NCI-H460 (cell line): ENCODE results near the gene POU6F2. TPM values are rescaled to one million over a fixed set of nuclear protein-coding genes. Genes with fewer than 3 reads are reported as not detected.

Experiments
- DNase-seq: peaks from one replicate; pipeline ENCODE4 v3.0.0-alpha.2; 2016; ENCODE audit warnings: low read depth; ENCODE audit errors: extremely low read depth
- total RNA-seq: library from RNA; depleted of rRNA; stranded (reverse); fragments of >200 nt; shearing (Covaris generic); gene quantifications from 2 replicates; pipeline ENCODE4 v1.2.3, GENCODE V29; 2014

Gene POU6F2
- total RNA-seq, 1 experiment from 2014 or later = not detected

- no peak for DNase-seq
These were observed 269.9 kb downstream of the POU6F2 start for GRCh38 chr7:39247576-39247975.

DNA sequence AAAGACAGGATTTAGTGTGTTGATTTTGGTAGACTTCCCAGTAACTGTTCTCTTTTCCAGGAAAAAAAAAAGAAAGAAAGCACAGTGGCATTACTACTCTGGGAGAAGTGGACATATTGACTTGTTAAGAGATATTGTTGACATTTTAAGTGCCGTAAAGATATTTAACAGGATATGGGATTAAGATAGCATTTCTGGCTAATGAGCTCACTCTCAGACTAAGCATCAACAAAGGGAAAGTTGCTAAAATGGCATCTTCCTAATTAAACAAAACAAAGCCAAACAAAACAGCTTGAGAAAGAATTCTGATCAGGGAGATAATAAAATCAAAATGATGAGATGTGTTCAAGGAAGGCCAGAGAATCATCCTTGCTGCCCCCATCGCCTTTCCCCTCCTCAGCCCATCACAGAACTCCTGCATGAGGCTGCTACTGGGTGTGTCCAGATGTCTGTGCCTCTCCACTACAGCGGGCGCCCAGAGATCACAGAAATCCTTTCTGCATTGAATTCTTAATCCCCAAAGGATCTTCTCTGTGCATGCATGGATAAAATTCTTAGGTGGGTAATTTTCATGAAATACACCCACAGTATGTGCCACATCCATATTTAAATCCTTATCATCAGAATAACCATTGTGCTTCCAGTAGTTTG lies 270.5 kb downstream of the POU6F2 start:
- DNase-seq = no peak

DNA sequence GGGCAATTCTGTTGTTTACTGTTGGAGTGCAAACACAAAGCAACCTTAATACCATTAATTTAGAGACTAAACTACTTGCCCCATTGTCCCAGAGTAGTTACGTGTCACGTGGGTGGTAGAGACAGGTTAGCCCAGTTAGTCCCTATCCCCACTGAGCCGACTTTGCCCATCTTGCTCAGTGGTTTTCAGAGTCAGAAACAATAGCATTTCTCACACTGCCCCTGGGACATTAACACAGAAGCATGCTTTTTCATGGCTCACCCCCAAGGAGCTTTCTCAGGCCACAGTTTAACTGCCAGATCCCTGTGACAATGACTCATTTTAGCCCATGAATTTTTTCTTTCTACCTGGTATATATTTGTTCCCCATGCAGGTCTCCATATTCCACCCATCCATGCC lies 271.0 kb downstream of the POU6F2 start:
- no peak for DNase-seq

DNA sequence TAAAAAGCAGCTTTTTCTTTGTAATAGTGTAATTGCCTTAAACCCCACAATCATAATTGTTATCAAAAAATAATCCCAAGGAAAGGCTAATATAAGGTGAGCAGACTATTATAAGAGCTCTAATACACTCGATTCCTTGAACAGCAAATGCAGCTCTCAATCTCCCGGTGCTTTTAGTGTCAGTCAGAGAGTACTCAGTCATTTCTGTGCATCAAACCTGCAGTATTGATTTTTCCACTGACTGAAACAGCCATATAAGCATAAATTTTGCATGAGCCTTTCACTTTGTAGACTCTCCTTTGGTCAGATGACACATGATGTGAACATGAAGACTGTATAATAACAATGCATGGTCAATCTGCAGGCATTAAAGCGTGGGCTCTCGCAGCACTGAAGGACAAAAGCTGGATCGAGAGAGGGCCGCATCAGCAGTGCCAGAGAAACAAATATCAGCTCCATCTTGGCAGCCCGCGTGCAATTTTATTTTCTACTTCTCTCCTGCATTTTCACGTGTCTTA lies 272.0 kb downstream of the POU6F2 start:
- no peak for DNase-seq

DNA sequence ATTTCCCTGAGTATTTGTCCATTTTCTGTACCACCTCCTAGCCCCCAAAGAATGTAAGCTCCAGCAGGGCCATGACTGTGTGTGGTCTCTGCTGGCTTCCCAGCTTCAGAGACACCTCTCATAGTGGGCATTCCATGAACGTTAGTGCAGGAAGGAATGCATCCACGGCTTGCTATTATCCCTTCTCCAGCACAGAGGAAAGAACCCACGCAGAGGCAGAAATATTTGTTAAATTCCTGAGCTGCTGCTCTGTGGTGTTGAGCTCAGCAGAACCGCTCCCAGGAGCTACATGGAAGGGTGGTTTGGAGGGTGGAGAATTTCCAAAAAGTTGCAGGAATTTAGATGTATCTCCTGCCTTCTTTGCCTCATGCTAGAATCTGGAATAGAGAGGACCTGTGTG lies 275.2 kb downstream of the POU6F2 start:
- no peak for DNase-seq

DNA sequence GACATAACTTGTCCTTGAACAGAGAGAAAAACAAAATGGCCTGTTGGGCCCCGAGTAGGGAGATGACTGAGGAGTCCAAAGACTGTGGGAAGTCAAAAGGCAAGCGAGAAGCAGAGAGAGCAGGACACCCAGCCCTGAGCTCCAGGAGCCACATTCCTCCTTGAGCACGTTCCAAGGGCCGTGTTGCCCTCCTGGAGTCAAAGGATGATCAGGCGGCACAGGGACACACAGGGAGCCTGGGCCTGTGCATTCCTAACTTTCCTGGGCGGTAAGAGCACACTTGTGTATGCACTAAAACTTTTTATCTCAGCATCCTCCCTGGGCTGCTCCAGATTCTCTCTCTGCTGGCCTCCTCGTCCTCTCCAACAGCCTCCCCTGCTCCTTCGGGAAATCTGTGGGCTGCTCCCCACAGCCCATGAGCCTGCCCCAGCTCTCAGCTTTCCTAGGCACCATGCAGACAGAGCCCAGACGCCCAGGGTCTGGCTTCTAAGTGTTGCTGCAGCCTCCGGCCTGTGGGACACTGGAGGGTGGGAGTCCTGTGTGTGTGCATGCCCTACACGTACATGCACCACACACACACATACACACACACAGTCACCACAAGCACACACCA lies 281.8 kb downstream of the POU6F2 start:
- no peak for DNase-seq

GRCh38 chr7:39260279-39260844 lies 282.7 kb downstream of the POU6F2 start:
- DNase-seq = no peak

DNA sequence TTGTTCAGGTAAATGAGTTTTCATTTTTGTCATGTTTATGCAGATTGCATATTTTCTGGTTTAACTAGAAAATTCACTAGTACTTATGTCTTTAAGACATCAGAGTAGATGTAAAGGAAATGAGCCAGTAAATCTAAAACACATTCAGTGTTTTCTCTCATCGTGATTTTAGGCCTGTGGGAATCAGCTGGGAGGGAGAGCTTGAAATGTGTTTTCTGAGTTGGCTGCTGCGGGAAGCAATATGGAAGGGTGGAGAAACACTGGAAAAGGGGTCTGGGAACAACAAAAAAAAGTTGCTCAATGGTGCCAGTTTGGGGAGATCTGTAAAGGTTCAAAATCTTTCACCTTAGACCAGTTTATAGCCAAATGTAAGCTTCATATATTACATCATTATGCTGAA lies 284.1 kb downstream of the POU6F2 start:
- DNase-seq = no peak

- DNase-seq = no peak
These were observed 288.2 kb downstream of the POU6F2 start for GRCh38 chr7:39265641-39266591.

- no peak for DNase-seq
These were observed 291.3 kb downstream of the POU6F2 start for GRCh38 chr7:39269034-39269433.

- DNase-seq = no peak
These were observed 292.3 kb downstream of the POU6F2 start for GRCh38 chr7:39270018-39270417.

DNA sequence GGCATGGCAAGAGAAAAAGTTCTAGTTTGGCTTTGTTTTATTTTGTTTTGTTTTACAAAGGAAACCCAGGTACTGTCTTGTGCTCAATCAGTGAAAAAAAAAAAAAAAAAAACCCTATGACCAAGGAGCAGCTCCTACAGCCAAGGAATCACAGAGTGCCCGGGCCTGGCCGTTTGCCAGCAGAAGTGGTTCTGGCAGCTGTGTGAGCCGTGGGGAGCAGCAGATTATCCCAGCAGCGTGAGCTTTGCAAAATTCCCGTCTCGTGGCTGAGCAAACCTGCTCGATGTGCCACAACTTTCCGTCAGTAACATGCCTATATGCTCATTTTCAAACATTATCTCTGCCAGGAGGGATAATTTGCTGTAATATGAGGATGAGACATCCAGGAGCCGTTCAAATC lies 293.7 kb downstream of the POU6F2 start:
- no peak for DNase-seq

- DNase-seq = no peak
These were observed 294.4 kb downstream of the POU6F2 start for GRCh38 chr7:39272111-39272510.

DNA sequence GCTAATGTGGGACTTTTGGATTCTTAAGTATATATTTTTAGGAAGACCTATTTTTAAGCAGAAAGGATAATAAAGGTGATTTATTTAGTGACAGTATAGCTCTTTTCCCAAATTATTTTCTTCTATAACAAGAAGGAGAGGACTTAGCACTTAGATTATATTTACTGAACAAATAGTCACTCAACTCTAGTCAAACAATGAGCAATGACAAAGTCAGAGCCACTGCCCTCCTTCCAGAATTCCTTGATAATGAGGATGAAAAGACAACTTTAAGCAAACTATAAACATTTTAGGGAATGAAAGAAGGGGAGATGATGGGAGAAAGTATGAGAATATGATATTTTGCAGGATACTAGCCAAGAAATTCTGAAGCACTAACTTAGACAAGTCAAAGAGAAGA lies 295.0 kb downstream of the POU6F2 start:
- no peak for DNase-seq

- no peak for DNase-seq
These were observed 302.6 kb downstream of the POU6F2 start for GRCh38 chr7:39280337-39280736.

- no peak for DNase-seq
These were observed 307.5 kb downstream of the POU6F2 start for GRCh38 chr7:39285256-39285655.

DNA sequence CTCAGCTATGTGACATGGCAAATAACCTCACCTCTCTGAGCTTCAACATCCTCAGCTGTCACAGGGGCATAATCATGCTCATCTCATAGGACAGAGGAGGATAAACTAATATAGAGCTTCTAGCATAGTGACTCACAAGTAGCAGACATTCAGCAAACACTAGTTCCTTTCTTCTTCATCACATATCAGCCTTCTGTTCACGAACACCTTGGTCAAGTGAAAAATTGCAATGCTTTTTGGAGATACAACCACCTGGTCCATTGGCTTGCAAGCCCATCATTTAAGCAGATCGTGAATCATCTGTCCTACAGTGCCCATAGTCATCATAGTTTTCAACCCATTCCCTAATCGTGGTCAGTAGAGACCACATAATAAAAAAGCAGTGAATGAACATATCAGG lies 310.6 kb downstream of the POU6F2 start:
- no peak for DNase-seq

DNA sequence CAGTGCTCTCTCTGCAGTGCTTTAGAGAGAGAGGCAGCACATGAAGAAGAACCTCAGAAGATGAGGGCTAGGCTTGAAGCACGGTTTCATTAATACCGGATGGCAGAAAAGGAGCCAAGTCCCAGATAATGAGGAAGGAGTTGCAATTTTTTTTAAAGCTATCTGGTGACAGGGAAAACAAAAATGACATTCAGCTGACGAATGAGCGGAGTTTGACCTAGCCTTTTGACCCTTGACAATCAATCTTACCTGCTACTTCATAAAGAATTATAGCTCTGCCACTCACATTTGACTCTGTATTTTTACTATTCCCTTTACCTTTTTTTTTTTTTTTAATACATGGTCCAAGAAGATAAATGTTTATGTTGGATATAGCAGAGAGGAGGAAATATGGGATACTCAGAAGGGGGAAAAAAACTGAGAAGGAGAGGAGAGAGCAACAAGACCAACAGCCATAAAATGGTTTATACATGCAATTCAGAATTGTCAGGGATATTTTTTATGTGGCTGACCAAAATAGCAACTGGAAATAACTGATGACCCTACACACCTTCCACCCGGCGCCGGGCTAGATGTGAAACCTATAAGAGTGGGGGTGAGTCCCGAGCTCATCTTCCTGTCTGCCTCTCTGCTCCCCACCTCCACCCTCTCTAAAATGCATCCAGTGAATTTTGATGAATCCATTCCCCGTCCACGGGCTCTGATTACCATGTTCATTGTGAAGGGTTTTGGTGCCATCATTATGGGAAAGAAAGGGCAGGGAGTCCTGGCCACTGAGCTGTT lies 314.1 kb downstream of the POU6F2 start:
- no peak for DNase-seq

DNA sequence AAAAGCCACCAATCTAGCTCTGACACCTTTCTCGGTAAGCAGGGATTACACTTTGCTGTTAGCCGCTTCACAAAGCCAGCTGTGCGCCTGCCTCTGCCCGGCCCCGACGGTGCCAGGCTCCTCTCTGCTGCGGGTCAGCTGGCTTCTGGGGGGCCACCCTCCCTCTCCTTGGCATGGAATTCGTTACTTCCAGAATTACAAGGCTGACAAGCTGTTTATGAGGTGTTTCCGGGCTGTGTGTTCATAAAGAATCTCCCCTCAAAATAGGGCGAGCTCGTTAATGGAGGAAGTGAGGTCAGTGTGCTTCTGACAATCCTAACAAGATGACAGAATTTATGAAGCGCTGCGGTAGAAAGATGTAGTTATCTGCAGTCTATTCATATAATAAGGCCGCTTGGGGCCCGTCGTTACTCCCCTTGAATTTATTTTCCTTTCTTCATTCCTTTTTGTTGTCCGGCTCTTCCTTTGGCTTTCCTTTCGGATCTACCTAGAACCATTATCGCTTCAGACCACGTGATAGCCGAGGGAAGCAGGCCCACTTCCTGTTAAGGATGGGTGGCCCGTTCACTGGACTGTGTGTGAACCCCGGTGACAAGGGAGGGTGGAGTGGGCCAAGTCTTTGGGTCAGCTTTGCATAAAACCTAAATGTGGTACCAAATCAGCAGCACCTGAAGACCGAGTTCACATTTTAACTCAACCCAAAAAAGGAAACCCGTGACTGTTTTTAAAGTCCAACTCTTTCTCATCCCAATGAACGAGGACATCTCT lies 315.5 kb downstream of the POU6F2 start:
- DNase-seq = no peak

GRCh38 chr7:39294022-39294421 lies 316.3 kb downstream of the POU6F2 start:
- no peak for DNase-seq
